WTC11 (cell line): ENCODE measurements around the gene CERS4. TPM values are rescaled to one million over a fixed set of nuclear protein-coding genes. Genes with fewer than 3 reads are reported as not detected.

Source experiments
- ATAC-seq: fragments of 200-7000 bp; cut with Tn5 transposase; 2 replicates; pipeline ENCODE4 v1.10.0; 2021; ENCODE audit warnings: mild to moderate bottlenecking, moderate library complexity
- CTCF ChIA-PET: fragments of 300-600 bp; sonication (Branson Sonifier 250); formaldehyde crosslinking; loops from one replicate; lab custom pipeline; 2021; ENCODE audit warnings: antibody characterized with exemption; lab: Charles Lee
- POLR2A ChIA-PET: fragments of 350-600 bp; sonication (Branson Sonifier 250); formaldehyde crosslinking; loops from one replicate; lab custom pipeline; 2021; ENCODE audit warnings: antibody characterized with exemption; lab: Charles Lee
- DNase-seq: peaks from one replicate; pipeline ENCODE4 v3.0.0; 2021; ENCODE audit warnings: low spot score
- H3K27ac Mint-ChIP-seq: 2 replicates; pipeline ENCODE4 v1.8.0; 2021; ENCODE audit warnings: mixed read lengths
- H3K27me3 Mint-ChIP-seq: 2 replicates; pipeline ENCODE4 v1.8.0; 2021; ENCODE audit warnings: low read depth, mild to moderate bottlenecking, moderate library complexity, mixed read lengths
- H3K36me3 Mint-ChIP-seq: 2 replicates; pipeline ENCODE4 v1.8.0; 2021; ENCODE audit warnings: mixed read lengths
- H3K4me1 Mint-ChIP-seq: 2 replicates; pipeline ENCODE4 v1.8.0; 2022; ENCODE audit warnings: mixed read lengths
- H3K4me3 Mint-ChIP-seq: 2 replicates; pipeline ENCODE4 v1.8.0; 2021; ENCODE audit warnings: mild to moderate bottlenecking, moderate library complexity, mixed read lengths
- H3K9me3 Mint-ChIP-seq: 2 replicates; pipeline ENCODE4 v1.8.0; 2021; ENCODE audit warnings: mixed read lengths
- ATF3 ChIP-seq: sonication (generic); formaldehyde crosslinking; conservative IDR thresholded peaks from 2 replicates; pipeline ENCODE4 v1.8.1; 2022; ENCODE audit warnings: mild to moderate bottlenecking, missing genetic modification reagents
- CBFB ChIP-seq: sonication (generic); formaldehyde crosslinking; IDR thresholded peaks from 2 replicates; pipeline ENCODE4 v1.8.1; 2022; ENCODE audit warnings: mild to moderate bottlenecking, low read depth, missing genetic modification reagents
- CREB1 ChIP-seq: sonication (generic); formaldehyde crosslinking; IDR thresholded peaks from 2 replicates; pipeline ENCODE4 v1.8.0; 2023; ENCODE audit warnings: mild to moderate bottlenecking, missing genetic modification reagents
- CREM ChIP-seq: sonication (generic); formaldehyde crosslinking; IDR thresholded peaks from 2 replicates; pipeline ENCODE4 v1.8.1; 2022; ENCODE audit warnings: mild to moderate bottlenecking, missing genetic modification reagents, moderate library complexity
- E2F1 ChIP-seq: sonication (generic); formaldehyde crosslinking; IDR thresholded peaks from 2 replicates; pipeline ENCODE4 v1.8.0; 2022; ENCODE audit warnings: mild to moderate bottlenecking, missing genetic modification reagents
- FOXJ3 ChIP-seq: sonication (generic); formaldehyde crosslinking; IDR thresholded peaks from 2 replicates; pipeline ENCODE4 v1.9.0; 2021; ENCODE audit warnings: missing genetic modification reagents, mild to moderate bottlenecking, borderline replicate concordance
- GTF2I ChIP-seq: fragments of 250-450 bp; sonication (Bioruptor Pico); conservative IDR thresholded peaks from 2 replicates; pipeline ENCODE4 v1.4.0; 2021; ENCODE audit warnings: mild to moderate bottlenecking
- HMGA2 ChIP-seq: fragments of 250-450 bp; sonication (Bioruptor Pico); IDR thresholded peaks from 2 replicates; pipeline ENCODE4 v1.4.0; 2021; ENCODE audit warnings: mild to moderate bottlenecking, moderate library complexity
- MAX ChIP-seq: sonication (generic); formaldehyde crosslinking; IDR thresholded peaks from 2 replicates; pipeline ENCODE4 v1.8.0; 2022; ENCODE audit warnings: mild to moderate bottlenecking, missing genetic modification reagents
- MLX ChIP-seq: sonication (generic); formaldehyde crosslinking; IDR thresholded peaks from 2 replicates; pipeline ENCODE4 v1.8.1; 2023; ENCODE audit warnings: mild to moderate bottlenecking, missing genetic modification reagents, moderate library complexity
- NR1H2 ChIP-seq: sonication (generic); formaldehyde crosslinking; IDR thresholded peaks from 2 replicates; pipeline ENCODE4 v1.9.0; 2021; ENCODE audit warnings: mild to moderate bottlenecking, moderate library complexity, missing genetic modification reagents
- NR2C2 ChIP-seq: sonication (generic); formaldehyde crosslinking; IDR thresholded peaks from 2 replicates; pipeline ENCODE4 v1.8.0; 2022; ENCODE audit warnings: mild to moderate bottlenecking, missing genetic modification reagents
- NR3C1 ChIP-seq: sonication (generic); formaldehyde crosslinking; conservative IDR thresholded peaks from 2 replicates; pipeline ENCODE4 v1.8.1; 2023; ENCODE audit warnings: low read depth, mild to moderate bottlenecking, missing genetic modification reagents
- PRDM15 ChIP-seq: sonication (generic); formaldehyde crosslinking; IDR thresholded peaks from 2 replicates; pipeline ENCODE4 v1.8.0; 2022; ENCODE audit warnings: missing genetic modification reagents
- RELA ChIP-seq: sonication (generic); formaldehyde crosslinking; IDR thresholded peaks from 2 replicates; pipeline ENCODE4 v1.8.1; 2022; ENCODE audit warnings: missing genetic modification reagents, mild to moderate bottlenecking, borderline replicate concordance
- SMAD4 ChIP-seq: sonication (generic); formaldehyde crosslinking; IDR thresholded peaks from 2 replicates; pipeline ENCODE4 v1.8.0; 2022; ENCODE audit warnings: mild to moderate bottlenecking, missing genetic modification reagents
- SOX15 ChIP-seq: fragments of 250-450 bp; sonication (Bioruptor Pico); IDR thresholded peaks from 2 replicates; pipeline ENCODE4 v1.9.0; 2021; ENCODE audit warnings: mild to moderate bottlenecking
- TCF7 ChIP-seq: sonication (generic); formaldehyde crosslinking; IDR thresholded peaks from 2 replicates; pipeline ENCODE4 v1.8.0; 2022; ENCODE audit warnings: mild to moderate bottlenecking, low read depth, missing genetic modification reagents, moderate library complexity
- ZNF416 ChIP-seq: fragments of 250-450 bp; sonication (Bioruptor Pico); IDR thresholded peaks from 2 replicates; pipeline ENCODE4 v1.9.0; 2021; ENCODE audit warnings: mild to moderate bottlenecking, inconsistent platforms
- ZNF423 ChIP-seq: fragments of 250-450 bp; sonication (Bioruptor Pico); IDR thresholded peaks from 2 replicates; pipeline ENCODE4 v2.1.2; 2022; ENCODE audit warnings: mild to moderate bottlenecking, moderate library complexity
- total RNA-seq: library from RNA; stranded (reverse); gene quantifications from 3 replicates; pipeline ENCODE4 v1.2.3, GENCODE V29; 2021

Gene CERS4
- total RNA-seq, 1 experiment from 2014 or later: 116 TPM

GRCh38 chr19:8184274-8184673 is 24.9 kb upstream of the CERS4 start:
- no peak for TF ChIP-seq CREM
- no peak for TF ChIP-seq SOX15 (CRISPR knock-in tag)
- no peak for TF ChIP-seq NR3C1 (CRISPR knock-in tag)
- no peak for TF ChIP-seq SMAD4 (CRISPR knock-in tag)
- TF ChIP-seq ATF3 (CRISPR knock-in tag): no peak
- TF ChIP-seq MAX (CRISPR knock-in tag): no peak
- TF ChIP-seq TCF7 (CRISPR knock-in tag): no peak
- TF ChIP-seq CBFB (CRISPR knock-in tag): no peak
- no peak for TF ChIP-seq MLX (CRISPR knock-in tag)
- TF ChIP-seq FOXJ3 (CRISPR knock-in tag): no peak
- no peak for TF ChIP-seq CREB1 (CRISPR knock-in tag)
- TF ChIP-seq ZNF423: no peak
- no peak for TF ChIP-seq NR1H2 (CRISPR knock-in tag)
- TF ChIP-seq GTF2I (CRISPR knock-in tag): no peak
- TF ChIP-seq PRDM15: no peak
- TF ChIP-seq, all 79 proteins: peak for 0
- DNase-seq (no peak), ATAC-seq (no peak)
- no peak overlapping the region for H3K4me3 Mint-ChIP-seq
- CTCF ChIA-PET: interaction anchor here (1.2 kb wide), 1 partner anchor 26 kb away, joined by 4 read pairs; no protein-coding TSS in a partner anchor
- no peak overlapping the region for H3K27ac Mint-ChIP-seq
- no peaks in the 10 kb centered on the region for H3K27me3 Mint-ChIP-seq
- POLR2A ChIA-PET: no interaction called here
- 0 out of 2 replicates have a peak, but pooled peaks cover 2% of the 10 kb centered on the region for H3K4me1 Mint-ChIP-seq
- H3K9me3 Mint-ChIP-seq: no peaks in the 10 kb centered on the region
- H3K36me3 Mint-ChIP-seq: no peaks in the 10 kb centered on the region

- TF ChIP-seq ZNF423 (no peak), RELA (no peak), ATF3 (CRISPR knock-in tag) (no peak), E2F1 (CRISPR knock-in tag) (no peak), HMGA2 (no peak), ZNF416 (CRISPR knock-in tag) (no peak), NR2C2 (CRISPR knock-in tag) (no peak)
- H3K9me3 Mint-ChIP-seq: no peaks in the 10 kb centered on the region
- 0 out of 2 replicates have a peak, but pooled peaks cover 2% of the 10 kb centered on the region for H3K4me1 Mint-ChIP-seq
- ATAC-seq: no peak
- POLR2A ChIA-PET: no interaction called here
- H3K27me3 Mint-ChIP-seq: no peaks in the 10 kb centered on the region
- H3K27ac Mint-ChIP-seq: no peak overlapping the region
- CTCF ChIA-PET: interaction anchor here (1.2 kb wide), 1 partner anchor 27 kb away, joined by 4 read pairs; no protein-coding TSS in a partner anchor
- DNase-seq: no peak
- no peak overlapping the region for H3K4me3 Mint-ChIP-seq
- no peaks in the 10 kb centered on the region for H3K36me3 Mint-ChIP-seq
Measured at GRCh38 chr19:8185343-8186068, 23.7 kb upstream of the CERS4 start.
